Measurements from ENCODE around the gene RNF8. TPM values are rescaled to one million over a fixed set of nuclear protein-coding genes. Genes with fewer than 3 reads are reported as not detected.
"Not testable (repeated sequence)": the region's sequence is repeated elsewhere in the genome, so short reads cannot be mapped to it uniquely, and the experiment has no call there.

Gene RNF8
- total and polyA plus RNA-seq, 8 donors = 8.7 to 46.0 (median 15.3) TPM

DNA sequence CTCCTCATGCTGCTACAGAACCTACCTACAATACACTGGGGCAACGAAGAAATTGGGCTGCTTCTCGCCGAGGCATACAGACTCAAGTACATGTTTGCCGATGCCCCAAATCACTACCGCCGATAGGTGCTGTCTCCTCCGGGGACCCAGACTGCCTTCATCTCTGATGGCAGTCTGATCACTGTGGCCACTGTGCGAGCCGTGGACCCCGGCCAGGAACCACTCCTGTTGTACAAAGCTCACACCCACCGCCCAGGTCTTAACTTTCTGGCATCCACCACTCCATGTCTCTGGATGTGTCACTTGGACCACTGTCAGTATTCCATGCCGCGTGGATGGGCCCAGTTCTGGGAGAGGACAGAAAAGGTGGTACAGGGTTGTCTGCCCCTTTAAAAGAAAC is 22.7 kb upstream of the RNF8 start:
- Histone ChIP-seq H3K27ac (no peak overlapping the region), H3K9me3 (no peaks in the 10 kb centered on the region), H3K27me3 (no peaks in the 10 kb centered on the region), H3K4me3 (no peak overlapping the region), H3K36me3 (peaks cover 5 to 47% (median 42%) of the 10 kb centered on the region in 4 donors), H3K4me1 (no peaks in the 10 kb centered on the region)
- intact Hi-C loops (cut with DNase I; ENCODE audit: low total_unique reads) = no loop called here
- DNase-seq = no peak
- TF ChIP-seq POLR2AphosphoS5 (IDR thresholded peaks at IDR 0.05) (no peak), EP300 (IDR thresholded peaks at IDR 0.05) (no peak), POLR2A (IDR thresholded peaks at IDR 0.05) (no peak)
- TF ChIP-seq, protein P1, sequence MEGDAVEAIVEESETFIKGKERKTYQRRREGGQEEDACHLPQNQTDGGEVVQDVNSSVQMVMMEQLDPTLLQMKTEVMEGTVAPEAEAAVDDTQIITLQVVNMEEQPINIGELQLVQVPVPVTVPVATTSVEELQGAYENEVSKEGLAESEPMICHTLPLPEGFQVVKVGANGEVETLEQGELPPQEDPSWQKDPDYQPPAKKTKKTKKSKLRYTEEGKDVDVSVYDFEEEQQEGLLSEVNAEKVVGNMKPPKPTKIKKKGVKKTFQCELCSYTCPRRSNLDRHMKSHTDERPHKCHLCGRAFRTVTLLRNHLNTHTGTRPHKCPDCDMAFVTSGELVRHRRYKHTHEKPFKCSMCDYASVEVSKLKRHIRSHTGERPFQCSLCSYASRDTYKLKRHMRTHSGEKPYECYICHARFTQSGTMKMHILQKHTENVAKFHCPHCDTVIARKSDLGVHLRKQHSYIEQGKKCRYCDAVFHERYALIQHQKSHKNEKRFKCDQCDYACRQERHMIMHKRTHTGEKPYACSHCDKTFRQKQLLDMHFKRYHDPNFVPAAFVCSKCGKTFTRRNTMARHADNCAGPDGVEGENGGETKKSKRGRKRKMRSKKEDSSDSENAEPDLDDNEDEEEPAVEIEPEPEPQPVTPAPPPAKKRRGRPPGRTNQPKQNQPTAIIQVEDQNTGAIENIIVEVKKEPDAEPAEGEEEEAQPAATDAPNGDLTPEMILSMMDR (IDR thresholded peaks at IDR 0.05) = no peak
- 89 to 99% (median 97%) methylated on average over 6 to 13 of the region's 13 CpGs for WGBS, 5 donors

- Histone ChIP-seq H3K27me3 (no peaks in the 10 kb centered on the region), H3K27ac (no peak overlapping the region), H3K4me3 (no peak overlapping the region), H3K36me3 (peaks cover 5 to 47% (median 42%) of the 10 kb centered on the region in 4 donors), H3K9me3 (no peaks in the 10 kb centered on the region), H3K4me1 (no peaks in the 10 kb centered on the region)
- intact Hi-C loops (cut with DNase I; ENCODE audit: low total_unique reads) = no loop called here
- no peak for TF ChIP-seq POLR2AphosphoS5 (IDR thresholded peaks at IDR 0.05)
- TF ChIP-seq, protein P1 (IDR thresholded peaks at IDR 0.05) = no peak
- DNase-seq = no peak
- 82 to 95% (median 92%) methylated on average over 1 of the region's 1 CpG for WGBS, 5 donors
These were observed 20.9 kb upstream of the RNF8 start for GRCh38 chr6:37332894-37333293.

DNA sequence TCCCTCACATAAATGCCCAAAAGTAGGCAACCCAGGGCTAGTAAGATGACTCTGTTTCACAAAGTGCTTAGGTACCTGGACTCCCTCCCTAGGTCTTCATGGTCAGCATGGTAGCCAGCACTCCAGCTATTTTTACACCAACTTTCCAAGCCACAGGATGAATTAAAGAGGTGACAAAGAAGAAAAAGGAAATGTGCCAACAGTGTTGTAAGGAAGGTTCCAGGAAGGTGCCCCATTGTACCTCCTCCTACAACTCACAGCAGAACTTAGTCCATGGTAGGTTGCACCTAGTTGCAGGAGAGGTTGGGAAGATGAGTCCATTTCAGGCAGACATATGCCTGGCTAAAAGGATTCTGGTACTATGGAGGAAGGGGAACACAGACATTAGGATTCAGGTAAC is 19.7 kb upstream of the RNF8 start:
- Histone ChIP-seq H3K4me3 (no peak overlapping the region), H3K4me1 (no peaks in the 10 kb centered on the region), H3K9me3 (no peaks in the 10 kb centered on the region), H3K27ac (no peak overlapping the region), H3K36me3 (peaks cover 5 to 42% (median 36%) of the 10 kb centered on the region in 4 donors), H3K27me3 (no peaks in the 10 kb centered on the region)
- intact Hi-C loops (cut with DNase I; ENCODE audit: low total_unique reads) = no loop called here
- no peak for TF ChIP-seq POLR2AphosphoS5 (IDR thresholded peaks at IDR 0.05)
- TF ChIP-seq, protein P1 (IDR thresholded peaks at IDR 0.05) = no peak
- TF ChIP-seq POLR2A (IDR thresholded peaks at IDR 0.05) = no peak
- DNase-seq = no peak

GRCh38 chr6:37338317-37338716 is 15.5 kb upstream of the RNF8 start:
- H3K4me3 ChIP-seq; H3K27ac ChIP-seq; intact Hi-C loops (cut with DNase I; ENCODE audit: low total_unique reads); H3K27me3 ChIP-seq; H3K4me1 ChIP-seq; DNase-seq; H3K36me3 ChIP-seq; H3K9me3 ChIP-seq: not testable (repeated sequence)
- WGBS, 5 donors = 94 to 99% (median 95%) methylated on average over 3 of the region's 3 CpGs

DNA sequence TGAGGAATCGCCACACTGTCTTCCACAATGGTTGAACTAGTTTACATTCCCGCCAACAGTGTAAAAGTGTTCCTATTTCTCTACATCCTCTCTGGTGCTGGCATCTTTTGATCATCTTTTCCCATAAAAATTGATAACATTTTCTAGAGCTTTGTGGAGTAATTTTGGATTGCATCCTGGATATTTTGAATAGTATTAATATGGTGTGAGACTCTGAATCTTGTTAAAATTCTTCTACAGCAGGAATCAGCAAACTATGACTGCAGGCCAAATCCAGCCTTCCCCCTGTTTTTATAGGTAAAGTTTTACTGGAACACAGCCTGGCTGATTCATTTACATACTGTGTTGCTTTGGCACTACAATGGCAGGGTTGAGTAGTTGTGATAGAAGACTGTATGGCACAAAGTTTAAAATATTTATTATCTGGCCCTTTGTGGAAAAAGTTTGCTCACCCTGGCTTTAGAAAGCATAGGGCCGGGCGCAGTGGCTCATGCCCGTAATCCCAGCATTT is 15.0 kb upstream of the RNF8 start:
- Histone ChIP-seq H3K27ac (no peak overlapping the region), H3K4me3 (no peak overlapping the region), H3K27me3 (no peaks in the 10 kb centered on the region), H3K9me3 (no peaks in the 10 kb centered on the region), H3K4me1 (no peaks in the 10 kb centered on the region), H3K36me3 (no peaks in the 10 kb centered on the region)
- WGBS, 5 donors = 92 to 99% (median 94%) methylated on average over 5 of the region's 5 CpGs
- TF ChIP-seq POLR2A (IDR thresholded peaks at IDR 0.05) (no peak), EP300 (IDR thresholded peaks at IDR 0.05) (no peak), POLR2AphosphoS5 (IDR thresholded peaks at IDR 0.05) (no peak)
- TF ChIP-seq, protein P1 (IDR thresholded peaks at IDR 0.05) = no peak
- intact Hi-C loops (cut with DNase I; ENCODE audit: low total_unique reads) = no loop called here
- no peak for DNase-seq
